Caco-2 (cell line): ENCODE data around the gene NSMF. TPM values are rescaled to one million over a fixed set of nuclear protein-coding genes. Genes with fewer than 3 reads are reported as not detected.

ENCODE experiments used
- BruUV-seq: library from RNA; stranded (reverse); fragments of 400-500 nt; replicated peaks from 2 replicates; lab custom pipeline; 2021; lab: Mats Ljungman, UMichigan
- CTCF ChIA-PET: fragments of 300-600 bp; sonication (Branson Sonifier 250); formaldehyde crosslinking; loops from one replicate; lab custom pipeline; 2022; ENCODE audit warnings: antibody characterized with exemption; lab: Charles Lee
- POLR2A ChIA-PET: fragments of 300-600 bp; sonication (Branson Sonifier 250); formaldehyde crosslinking; loops from one replicate; lab custom pipeline; 2022; ENCODE audit warnings: antibody characterized with exemption; lab: Charles Lee
- DNase-seq, 2 experiments: peaks; one replicate each; pipeline versions ENCODE4 v3.0.0 to v3.0.0-alpha.2; 2020 to 2022
- H3K27me3 ChIP-seq: replicated peaks from 2 replicates; pipeline ENCODE4 v1.6.0; 2011; ENCODE audit warnings: low read length; ENCODE audit not compliant: control insufficient read depth, insufficient read depth
- H3K36me3 ChIP-seq: 2 replicates; pipeline ENCODE4 v1.5.1; 2011; ENCODE audit warnings: low read length; ENCODE audit not compliant: control insufficient read depth, insufficient read depth
- H3K4me1 ChIP-seq: fragments of 250-450 bp; sonication (Bioruptor Pico); 2 replicates; pipeline ENCODE4 v1.5.1; 2020; ENCODE audit warnings: mild to moderate bottlenecking
- H3K4me3 ChIP-seq: 2 replicates; pipeline ENCODE4 v1.5.1; 2011; ENCODE audit warnings: low read depth, mild to moderate bottlenecking, control low read depth, low read length
- H3K9me3 ChIP-seq: fragments of 250-450 bp; sonication (Bioruptor Pico); 2 replicates; pipeline ENCODE4 v1.5.1; 2020; ENCODE audit warnings: mild to moderate bottlenecking, moderate library complexity
- H3K27ac Mint-ChIP-seq: one replicate; pipeline ENCODE4 v1.8.0; 2022; ENCODE audit warnings: mixed read lengths; ENCODE audit not compliant: unreplicated experiment
- H3K27me3 Mint-ChIP-seq: one replicate; pipeline ENCODE4 v1.8.0; 2022; ENCODE audit warnings: mixed read lengths; ENCODE audit not compliant: insufficient read depth, unreplicated experiment
- H3K36me3 Mint-ChIP-seq: one replicate; pipeline ENCODE4 v1.8.0; 2022; ENCODE audit warnings: mild to moderate bottlenecking, mixed read lengths; ENCODE audit not compliant: insufficient read depth, unreplicated experiment
- H3K4me1 Mint-ChIP-seq: one replicate; pipeline ENCODE4 v1.8.0; 2022; ENCODE audit warnings: low read depth, mixed read lengths; ENCODE audit not compliant: unreplicated experiment
- H3K4me3 Mint-ChIP-seq: one replicate; pipeline ENCODE4 v1.8.0; 2022; ENCODE audit warnings: mild to moderate bottlenecking, moderate library complexity, mixed read lengths; ENCODE audit not compliant: unreplicated experiment
- H3K9me3 Mint-ChIP-seq: one replicate; pipeline ENCODE4 v1.8.0; 2022; ENCODE audit warnings: mixed read lengths; ENCODE audit not compliant: unreplicated experiment
- CTCF ChIP-seq, 2 experiments: fragments of 200-600 bp in 1 of 2; IDR thresholded peaks; 1 replicate in 1 of 2; 2 replicates in 1 of 2; pipeline versions ENCODE4 v1.5.1 to v1.8.0; 2011 to 2022; ENCODE audit warnings: antibody characterized with exemption in 1 of 2, control low read depth in 1 of 2, inconsistent platforms in 1 of 2, low read depth in 1 of 2, low read length in 1 of 2, mild to moderate bottlenecking in 1 of 2, moderate library complexity in 1 of 2; ENCODE audit not compliant: insufficient read depth in 1 of 2, severe bottlenecking in 1 of 2, unreplicated experiment in 1 of 2
- intact Hi-C: fragments of 100-400 bp; cut with micrococcal nuclease; formaldehyde crosslinking; loops from one replicate; pipeline ENCODE4 v1.10.0; 2022; ENCODE audit not compliant: unreplicated experiment
- total RNA-seq: library from RNA; stranded (reverse); gene quantifications from 2 replicates; pipeline ENCODE4 v1.2.3, GENCODE V29; 2022

The NSMF gene
- total RNA-seq, 1 experiment from 2014 or later: 67.6 TPM

DNA sequence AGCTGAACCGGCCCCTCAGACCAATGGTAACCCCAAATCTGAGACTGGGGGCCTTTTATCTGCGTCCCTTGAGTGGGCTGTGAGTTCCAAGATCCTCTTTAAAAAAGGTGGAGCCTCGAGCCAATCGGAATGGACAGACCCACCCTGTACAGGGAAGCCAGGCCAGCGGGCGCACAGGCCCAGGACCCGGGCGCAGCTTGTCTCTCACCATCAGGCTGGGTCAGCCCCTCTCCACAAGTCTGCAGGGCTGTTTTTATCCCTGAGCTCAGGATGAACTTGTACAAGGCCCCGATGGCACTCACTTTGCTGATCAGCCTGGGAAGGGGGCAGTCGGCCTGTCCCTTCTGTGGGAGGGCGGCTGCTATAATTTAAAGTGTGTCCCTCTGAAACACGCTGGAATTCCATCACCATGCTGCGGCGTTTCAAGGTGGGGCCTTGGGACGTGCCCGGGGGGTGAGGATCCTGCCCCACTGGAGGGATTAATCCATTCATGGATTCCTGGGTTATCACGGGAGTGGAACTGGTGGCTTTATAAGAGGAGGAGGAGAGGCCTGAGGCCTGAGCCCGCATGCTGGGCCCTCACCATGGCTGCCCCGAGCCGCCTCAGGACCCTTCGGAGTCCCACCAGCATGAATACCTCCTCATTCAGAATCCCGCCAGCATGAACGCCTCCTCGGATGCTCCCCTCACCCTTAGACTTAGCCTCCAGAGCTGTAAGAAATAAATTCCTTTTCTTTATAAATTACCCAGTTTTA, 50.3 kb downstream of the NSMF start:
- no peak for TF ChIP-seq CTCF (IDR thresholded peaks at IDR 0.05; ENCODE audit: insufficient read depth in 1 of 2, low read depth in 1 of 2, low read length in 1 of 2, severe bottlenecking in 1 of 2, unreplicated experiment in 1 of 2)
- Histone ChIP-seq H3K27me3 (no peaks in the 10 kb centered on the region), H3K36me3 (no peaks in the 10 kb centered on the region), H3K4me1 (no peaks in the 10 kb centered on the region), H3K9me3 (no peaks in the 10 kb centered on the region), H3K4me3 (no peak overlapping the region)
- Mint-ChIP-seq H3K36me3 (peaks cover 5% of the 10 kb centered on the region), H3K27ac (no peak overlapping the region), H3K9me3 (no peaks in the 10 kb centered on the region), H3K27me3 (no peaks in the 10 kb centered on the region), H3K4me3 (no peak overlapping the region), H3K4me1 (no peaks in the 10 kb centered on the region)
- POLR2A ChIA-PET: no interaction called here
- intact Hi-C loops: no loop called here
- CTCF ChIA-PET: no interaction called here
- no TSS peak for BruUV-seq
- no peak for DNase-seq

DNA sequence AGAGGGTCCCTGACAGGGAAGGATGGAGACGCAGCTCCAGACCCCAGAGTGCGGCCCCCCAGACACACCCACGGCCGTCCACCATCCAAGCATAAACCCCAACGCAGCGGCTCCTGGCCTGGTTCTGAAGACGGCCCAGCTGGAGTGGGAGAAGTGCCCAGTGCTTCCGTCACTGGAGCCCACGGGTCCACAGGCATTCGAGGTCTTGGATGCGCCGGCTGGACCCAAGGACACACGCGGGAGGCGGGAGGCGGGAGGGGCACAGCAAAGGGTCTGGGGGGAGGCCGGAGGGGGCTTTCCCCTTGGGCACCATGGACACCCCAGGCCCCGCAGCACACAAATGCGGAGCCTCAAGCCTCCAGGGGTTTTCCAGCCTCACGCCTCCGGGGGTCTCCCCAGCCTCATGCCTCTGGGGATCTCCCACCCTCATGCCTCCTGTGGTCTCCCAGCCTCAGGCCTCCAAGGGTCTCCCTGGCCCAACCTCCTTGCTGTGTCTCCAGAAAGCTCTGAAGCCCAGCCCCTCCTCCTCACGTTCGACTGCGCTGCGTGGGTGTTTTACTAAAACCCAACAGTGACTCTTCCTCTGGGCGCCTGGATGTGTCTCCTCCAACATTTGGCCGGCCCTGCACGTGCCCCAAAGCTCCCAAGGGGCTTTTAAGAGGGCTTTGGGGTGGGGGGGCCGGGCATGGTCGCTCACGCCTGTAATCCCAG, 51.4 kb downstream of the NSMF start:
- Histone ChIP-seq H3K4me1 (no peaks in the 10 kb centered on the region), H3K27me3 (no peaks in the 10 kb centered on the region), H3K36me3 (no peaks in the 10 kb centered on the region), H3K4me3 (no peak overlapping the region), H3K9me3 (no peaks in the 10 kb centered on the region)
- intact Hi-C loops: loop anchor here (1.0 kb wide), 1 partner anchor 120 kb away; no protein-coding TSS in a partner anchor
- no TSS peak for BruUV-seq
- Mint-ChIP-seq H3K27me3 (no peaks in the 10 kb centered on the region), H3K4me3 (no peak overlapping the region), H3K4me1 (no peaks in the 10 kb centered on the region), H3K36me3 (peaks cover 4% of the 10 kb centered on the region), H3K27ac (no peak overlapping the region), H3K9me3 (no peaks in the 10 kb centered on the region)
- CTCF ChIA-PET: no interaction called here
- no peak for DNase-seq
- no peak for TF ChIP-seq CTCF (IDR thresholded peaks at IDR 0.05; ENCODE audit: insufficient read depth in 1 of 2, low read depth in 1 of 2, low read length in 1 of 2, severe bottlenecking in 1 of 2, unreplicated experiment in 1 of 2)
- POLR2A ChIA-PET: no interaction called here

GRCh38 chr9:137406876-137407589, 52.1 kb downstream of the NSMF start:
- Histone ChIP-seq H3K9me3 (0 out of 2 replicates have a peak, but pooled peaks cover 1% of the 10 kb centered on the region), H3K4me3 (peak overlapping the region; percentile 19; the same call in 1 of the 2 replicates), H3K4me1 (no peaks in the 10 kb centered on the region), H3K27me3 (no peaks in the 10 kb centered on the region), H3K36me3 (no peaks in the 10 kb centered on the region)
- no TSS peak for BruUV-seq
- Mint-ChIP-seq H3K4me3 (no peak overlapping the region), H3K9me3 (no peaks in the 10 kb centered on the region), H3K27me3 (no peaks in the 10 kb centered on the region), H3K4me1 (no peaks in the 10 kb centered on the region), H3K36me3 (peaks cover 11% of the 10 kb centered on the region), H3K27ac (no peak overlapping the region)
- TF ChIP-seq CTCF (IDR thresholded peaks at IDR 0.05; ENCODE audit: insufficient read depth in 1 of 2, low read depth in 1 of 2, low read length in 1 of 2, severe bottlenecking in 1 of 2, unreplicated experiment in 1 of 2): peak; percentile 22 to 38
- POLR2A ChIA-PET: no interaction called here
- intact Hi-C loops: loop anchor here (1.0 kb wide), 1 partner anchor 120 kb away; no protein-coding TSS in a partner anchor
- CTCF ChIA-PET: no interaction called here
- DNase-seq: peak in 1 of 2 experiments; percentile 53
